GM21619 (cell line): Measurements from ENCODE around the gene STX8.
"Not testable (repeated sequence)": the region's sequence is repeated elsewhere in the genome, so short reads cannot be mapped to it uniquely, and the experiment has no call there.

ENCODE experiments used
- ATAC-seq: cut with Tn5 transposase; IDR thresholded peaks from one replicate; pipeline ENCODE4 v1.9.1; 2021; ENCODE audit not compliant: unreplicated experiment

STX8 gene

GRCh38 chr17:9408381-9408780 lies 167.2 kb downstream of the STX8 start:
- no peak for ATAC-seq

- no peak for ATAC-seq
These were observed 169.5 kb downstream of the STX8 start for GRCh38 chr17:9406046-9406606.

GRCh38 chr17:9403257-9403656 lies 172.4 kb downstream of the STX8 start:
- no peak for ATAC-seq

GRCh38 chr17:9402590-9403199 lies 172.9 kb downstream of the STX8 start:
- ATAC-seq: no peak

- no peak for ATAC-seq
These were observed 174.2 kb downstream of the STX8 start for GRCh38 chr17:9401434-9401833.

GRCh38 chr17:9389111-9389527 lies 186.5 kb downstream of the STX8 start:
- ATAC-seq: peak; percentile 96

GRCh38 chr17:9386401-9386800 lies 189.2 kb downstream of the STX8 start:
- no peak for ATAC-seq

- no peak for ATAC-seq
These were observed 191.8 kb downstream of the STX8 start for GRCh38 chr17:9383826-9384225.

GRCh38 chr17:9382626-9383025 lies 193.0 kb downstream of the STX8 start:
- ATAC-seq: no peak

GRCh38 chr17:9381068-9381467 lies 194.6 kb downstream of the STX8 start:
- ATAC-seq: no peak

- no peak for ATAC-seq
These were observed 195.3 kb downstream of the STX8 start for GRCh38 chr17:9380361-9380760.

- ATAC-seq: not testable (repeated sequence)
These were observed 199.4 kb downstream of the STX8 start for GRCh38 chr17:9376177-9376576.

GRCh38 chr17:9371019-9371418 lies 204.6 kb downstream of the STX8 start:
- ATAC-seq: no peak

- no peak for ATAC-seq
These were observed 205.2 kb downstream of the STX8 start for GRCh38 chr17:9370467-9370866.

- ATAC-seq: no peak
These were observed 207.0 kb downstream of the STX8 start for GRCh38 chr17:9368631-9369030.

GRCh38 chr17:9367156-9367555 lies 208.5 kb downstream of the STX8 start:
- no peak for ATAC-seq

- no peak for ATAC-seq
These were observed 210.7 kb downstream of the STX8 start for GRCh38 chr17:9364837-9365430.

- no peak for ATAC-seq
These were observed 211.9 kb downstream of the STX8 start for GRCh38 chr17:9363440-9364350.

GRCh38 chr17:9361188-9361955 lies 214.2 kb downstream of the STX8 start:
- no peak for ATAC-seq

GRCh38 chr17:9360677-9361081 lies 214.9 kb downstream of the STX8 start:
- ATAC-seq: no peak

GRCh38 chr17:9356488-9356911 lies 219.1 kb downstream of the STX8 start:
- ATAC-seq: no peak
